Retinal pigment epithelial cell (primary cell): ENCODE data around the gene PIGS.
A peak's percentile ranks its signal among the peaks of the same experiment; 100 is the strongest.

Source experiments
- DNase-seq: peaks from one replicate; pipeline ENCODE4 v3.0.0-alpha.2; 2010; ENCODE audit warnings: low read depth
- H3K4me3 ChIP-seq: 2 replicates; pipeline ENCODE4 v1.5.1; 2011; ENCODE audit warnings: mild to moderate bottlenecking, low read length, control low read depth, moderate library complexity
- CTCF ChIP-seq: conservative IDR thresholded peaks from 2 replicates; pipeline ENCODE4 v1.5.1; 2011; ENCODE audit warnings: low read depth, low read length, control low read depth, inconsistent platforms

PIGS gene

GRCh38 chr17:28549236-28550132 is 21.8 kb downstream of the PIGS start:
- TF ChIP-seq CTCF, result no peak
- no peak overlapping the region for H3K4me3 ChIP-seq
- peak; percentile 75 for DNase-seq

- no peak for TF ChIP-seq CTCF
- DNase-seq, result no peak
Observed at GRCh38 chr17:28548417-28549130, 22.8 kb downstream of the PIGS start.

GRCh38 chr17:28547623-28548416 is 23.5 kb downstream of the PIGS start:
- H3K4me3 ChIP-seq, result no peak overlapping the region
- DNase-seq, result no peak
- TF ChIP-seq CTCF, result peak; percentile 92

More at GRCh38 chr17:28548417-28549130, 22.8 kb downstream of the PIGS start:
- no peak overlapping the region for H3K4me3 ChIP-seq

- DNase-seq, result no peak
- no peak overlapping the region for H3K4me3 ChIP-seq
- no peak for TF ChIP-seq CTCF
Observed at GRCh38 chr17:28547096-28547622, 24.2 kb downstream of the PIGS start.

GRCh38 chr17:28545787-28546415 is 25.4 kb downstream of the PIGS start:
- no peak for DNase-seq
- no peak for TF ChIP-seq CTCF

GRCh38 chr17:28545141-28545503 is 26.2 kb downstream of the PIGS start:
- no peak for DNase-seq
- no peak overlapping the region for H3K4me3 ChIP-seq
- no peak for TF ChIP-seq CTCF

More at GRCh38 chr17:28545787-28546415, 25.4 kb downstream of the PIGS start:
- no peak overlapping the region for H3K4me3 ChIP-seq
